H1 (cell line): Measurements from ENCODE around the gene TMUB1. TPM values are rescaled to one million over a fixed set of nuclear protein-coding genes. Genes with fewer than 3 reads are reported as not detected.

Experiments
- CTCF ChIA-PET: fragments of 300-600 bp; sonication (Branson Sonifier 250); formaldehyde crosslinking; loops from one replicate; lab custom pipeline; 2021; ENCODE audit not compliant: partially characterized antibody; lab: Charles Lee
- POLR2A ChIA-PET: fragments of 300-600 bp; sonication (Branson Sonifier 250); formaldehyde crosslinking; loops from one replicate; lab custom pipeline; 2021; ENCODE audit warnings: inconsistent platforms; ENCODE audit not compliant: partially characterized antibody; lab: Charles Lee
- DNase-seq, 2 experiments: peaks; one replicate each; pipeline versions ENCODE4 v3.0.0 to v3.0.0-alpha.2; 2010 to 2022; ENCODE audit warnings: low spot score in 2 of 2, low read depth in 1 of 2, mixed read lengths in 1 of 2
- FAIRE-seq: peaks from 2 replicates; lab custom pipeline; 2011; peaks lifted over from hg19 to GRCh38; lab: Jason Lieb, UNC
- H2AFZ ChIP-seq: 2 replicates; pipeline ENCODE4 v1.8.1; 2012; ENCODE audit warnings: low read length, inconsistent platforms
- H2AK5ac ChIP-seq: 2 replicates; pipeline ENCODE4 v1.6.1; 2013; ENCODE audit warnings: low read depth, low read length
- H2BK120ac ChIP-seq: replicated peaks from 2 replicates; pipeline ENCODE3; 2013; ENCODE audit warnings: low read depth, low read length, inconsistent platforms
- H2BK12ac ChIP-seq: 2 replicates; pipeline ENCODE4 v1.6.1; 2013; ENCODE audit warnings: low read depth, low read length
- H2BK15ac ChIP-seq: 2 replicates; pipeline ENCODE4 v1.6.1; 2013; ENCODE audit warnings: low read length
- H2BK20ac ChIP-seq: 2 replicates; pipeline ENCODE4 v1.6.1; 2013; ENCODE audit warnings: low read length
- H2BK5ac ChIP-seq: 2 replicates; pipeline ENCODE4 v1.6.1; 2013; ENCODE audit warnings: low read depth, low read length
- H3K14ac ChIP-seq: 2 replicates; pipeline ENCODE4 v1.6.1; 2013; ENCODE audit warnings: inconsistent platforms; ENCODE audit not compliant: insufficient read length
- H3K18ac ChIP-seq: 2 replicates; pipeline ENCODE4 v1.6.1; 2013; ENCODE audit warnings: low read length; ENCODE audit errors: extremely low read depth
- H3K23ac ChIP-seq: 2 replicates; pipeline ENCODE4 v1.6.1; 2013; ENCODE audit warnings: inconsistent platforms; ENCODE audit not compliant: insufficient read length
- H3K23me2 ChIP-seq: 2 replicates; pipeline ENCODE4 v1.6.1; 2013; ENCODE audit warnings: low read depth, low read length
- H3K27ac ChIP-seq: 2 replicates; pipeline ENCODE4 v1.6.1; 2011; ENCODE audit warnings: low read depth, low read length, inconsistent platforms
- H3K27me3 ChIP-seq, 4 experiments: replicated peaks in 1 of 4; 1 replicate in 1 of 4; 2 replicates in 3 of 4; pipeline versions ENCODE4 v1.6.1 to v1.8.1; 2011 to 2013; ENCODE audit warnings: low read length in 3 of 4, mild to moderate bottlenecking in 3 of 4, inconsistent platforms in 2 of 4, mixed read lengths in 2 of 4, moderate library complexity in 1 of 4; ENCODE audit not compliant: control insufficient read depth in 3 of 4, insufficient read depth in 3 of 4; ENCODE audit errors: extremely low read depth in 1 of 4
- H3K36me3 ChIP-seq, 4 experiments: 2 replicates each; pipeline versions ENCODE4 v1.6.1 to v1.8.1; 2011 to 2013; ENCODE audit warnings: mild to moderate bottlenecking in 4 of 4, low read length in 3 of 4, moderate library complexity in 2 of 4, control low read depth in 1 of 4, inconsistent platforms in 1 of 4; ENCODE audit not compliant: insufficient read depth in 4 of 4, control insufficient read depth in 2 of 4
- H3K4ac ChIP-seq: replicated peaks from 2 replicates; pipeline ENCODE3; 2013; ENCODE audit warnings: low read length, low read depth, mixed read lengths, inconsistent platforms; ENCODE audit not compliant: insufficient read length
- H3K4me1 ChIP-seq, 4 experiments: replicated peaks in 1 of 4; 1 replicate in 1 of 4; 2 replicates in 3 of 4; pipeline versions ENCODE4 v1.6.1 to v1.8.1; 2011 to 2013; ENCODE audit warnings: low read length in 3 of 4, inconsistent platforms in 2 of 4, mixed read lengths in 1 of 4; ENCODE audit not compliant: insufficient read depth in 4 of 4, control insufficient read depth in 3 of 4
- H3K4me2 ChIP-seq, 2 experiments: 2 replicates each; pipeline versions ENCODE4 v1.6.1 to v1.8.1; 2011 to 2013; ENCODE audit warnings: low read depth in 2 of 2, low read length in 2 of 2, control low read depth in 1 of 2, inconsistent platforms in 1 of 2, mild to moderate bottlenecking in 1 of 2; ENCODE audit not compliant: insufficient read depth in 1 of 2
- H3K4me3 ChIP-seq, 4 experiments: fragments of 200-600, 300-600 bp in 1 of 4; sonication (generic), shearing (Covaris generic), sonication (Bioruptor Twin) in 1 of 4; 2 replicates each; pipeline versions ENCODE4 v1.5.1 to v1.8.1; 2011 to 2016; ENCODE audit warnings: low read length in 4 of 4, low read depth in 3 of 4, control low read depth in 2 of 4, inconsistent platforms in 2 of 4, mild to moderate bottlenecking in 2 of 4, mixed read lengths in 1 of 4, moderate library complexity in 1 of 4; ENCODE audit not compliant: insufficient read depth in 2 of 4; ENCODE audit errors: extremely low read depth in 1 of 4
- H3K56ac ChIP-seq: replicated peaks from 2 replicates; pipeline ENCODE3; 2013; ENCODE audit warnings: low read depth, mild to moderate bottlenecking, mixed read lengths, low read length, inconsistent platforms; ENCODE audit not compliant: insufficient read length
- H3K79me1 ChIP-seq: 2 replicates; pipeline ENCODE4 v1.6.1; 2013; ENCODE audit warnings: low read depth, low read length, control low read depth
- H3K79me2 ChIP-seq, 2 experiments: 2 replicates each; pipeline versions ENCODE4 v1.6.1 to v1.8.1; 2012 to 2013; ENCODE audit warnings: low read length in 2 of 2, mild to moderate bottlenecking in 2 of 2, inconsistent platforms in 1 of 2; ENCODE audit not compliant: insufficient read depth in 2 of 2, control insufficient read depth in 1 of 2
- H3K9ac ChIP-seq, 4 experiments: replicated peaks in 1 of 4; 1 replicate in 1 of 4; 2 replicates in 3 of 4; pipeline versions ENCODE4 v1.6.1 to v1.8.1; 2011 to 2013; ENCODE audit warnings: low read depth in 3 of 4, low read length in 3 of 4, control low read depth in 2 of 4, mild to moderate bottlenecking in 2 of 4, moderate library complexity in 2 of 4, inconsistent platforms in 1 of 4; ENCODE audit errors: extremely low read depth in 1 of 4
- H3K9me3 ChIP-seq, 2 experiments: 2 replicates each; pipeline versions ENCODE4 v1.6.1 to v1.8.1; 2012 to 2013; ENCODE audit warnings: mild to moderate bottlenecking in 2 of 2, moderate library complexity in 2 of 2, control low read depth in 1 of 2, inconsistent platforms in 1 of 2, low read depth in 1 of 2, low read length in 1 of 2, mixed read lengths in 1 of 2; ENCODE audit not compliant: insufficient read depth in 2 of 2
- H4K20me1 ChIP-seq, 2 experiments: replicated peaks in 1 of 2; 2 replicates each; pipeline versions ENCODE3 to v1.8.1; 2011 to 2013; ENCODE audit warnings: inconsistent platforms in 2 of 2, low read length in 2 of 2, mild to moderate bottlenecking in 1 of 2; ENCODE audit not compliant: insufficient read depth in 2 of 2, control insufficient read depth in 1 of 2
- H4K5ac ChIP-seq: 2 replicates; pipeline ENCODE4 v1.6.1; 2013; ENCODE audit warnings: low read length, low read depth, mixed read lengths, inconsistent platforms; ENCODE audit not compliant: insufficient read length
- H4K8ac ChIP-seq: 2 replicates; pipeline ENCODE4 v1.8.0; 2013; ENCODE audit warnings: mild to moderate bottlenecking, moderate library complexity, low read length, inconsistent platforms; ENCODE audit not compliant: insufficient read depth; ENCODE audit errors: extremely low read depth
- H4K91ac ChIP-seq: replicated peaks from 2 replicates; pipeline ENCODE3; 2013; ENCODE audit warnings: low read length, mixed read lengths, inconsistent platforms; ENCODE audit not compliant: insufficient read length
- NANOG ChIP-seq: IDR thresholded peaks from 2 replicates; pipeline ENCODE4 v1.6.1; 2011; ENCODE audit warnings: low read length, low read depth, mild to moderate bottlenecking, inconsistent platforms; ENCODE audit not compliant: insufficient read depth, poor library complexity, severe bottlenecking
- POLR2AphosphoS5 ChIP-seq: IDR thresholded peaks from 2 replicates; pipeline ENCODE4 v1.6.1; 2011; ENCODE audit warnings: low read depth, low read length
- POU5F1 ChIP-seq: IDR thresholded peaks from 2 replicates; pipeline ENCODE4 v1.6.1; 2011; ENCODE audit warnings: low read depth, mild to moderate bottlenecking, low read length, moderate library complexity
- SIX5 ChIP-seq: IDR thresholded peaks from 2 replicates; pipeline ENCODE4 v1.6.1; 2011; ENCODE audit warnings: mild to moderate bottlenecking, low read depth, low read length
- SP1 ChIP-seq: IDR thresholded peaks from 2 replicates; pipeline ENCODE4 v1.6.1; 2011; ENCODE audit warnings: low read depth, low read length
- SP2 ChIP-seq: IDR thresholded peaks from 2 replicates; pipeline ENCODE4 v1.6.1; 2012; ENCODE audit warnings: mild to moderate bottlenecking, low read length, inconsistent platforms
- SP4 ChIP-seq: IDR thresholded peaks from 2 replicates; pipeline ENCODE4 v1.6.1; 2012; ENCODE audit warnings: low read length, inconsistent platforms
- TAF1 ChIP-seq: IDR thresholded peaks from 2 replicates; pipeline ENCODE4 v1.6.1; 2011; ENCODE audit warnings: mild to moderate bottlenecking, low read depth, low read length
- TAF7 ChIP-seq: optimal IDR thresholded peaks from 2 replicates; pipeline ENCODE3; 2011; ENCODE audit warnings: low read depth, mild to moderate bottlenecking, inconsistent platforms, low read length, moderate library complexity, borderline replicate concordance
- ZNF274 ChIP-seq: IDR thresholded peaks from 2 replicates; pipeline ENCODE4 v1.7.0; 2012; ENCODE audit warnings: low read length, borderline replicate concordance; ENCODE audit errors: extremely low read depth
- WGBS, 2 experiments: shearing (Covaris generic) in 1 of 2; methylation state at CpG; one replicate each; pipeline versions ENCODE4 v1.1.6 to v1.1.7; 2013 to 2015; ENCODE audit warnings: low lambda C conversion rate in 2 of 2, mixed read lengths in 2 of 2, inconsistent platforms in 1 of 2, low coverage in 1 of 2, missing lambda C conversion rate in 1 of 2; ENCODE audit not compliant: insufficient replicate concordance in 2 of 2, insufficient coverage in 1 of 2, insufficient read length in 1 of 2; ENCODE audit errors: extremely low coverage in 1 of 2, missing lambda C conversion rate in 1 of 2; 5-methylcytosine and 5-hydroxymethylcytosine counted together
- polyA plus RNA-seq, 7 experiments: library from polyadenylated mRNA; depleted of rRNA in 3 of 7; stranded (reverse) in 5 of 7; unstranded in 2 of 7; fragments of >200 nt in 5 of 7; fragments of 200-250 nt in 2 of 7; gene quantifications; 1 replicate in 5 of 7; 2 replicates in 1 of 7; 4 replicates in 1 of 7; pipeline versions ENCODE4 v1.2.1 to v1.2.3, GENCODE V29; 2011 to 2013; ENCODE audit warnings: missing spikeins in 2 of 7, mixed read lengths in 2 of 7
- total RNA-seq: library from RNA; stranded (reverse); fragmentation: NEBNext Ultra II Directional; extraction: Animal tissue kit (Norgen Biotek cat#: 25700); gene quantifications from 2 replicates; pipeline ENCODE4 v1.2.1, GENCODE V29; 2021
- TF ChIP-seq, protein P1 (sequence below): IDR thresholded peaks from 2 replicates; pipeline ENCODE4 v1.6.1; 2012; ENCODE audit warnings: inconsistent platforms

TMUB1 gene
- total and polyA plus RNA-seq, 2 of the 8 experiments (the other 6 are each of a cell fraction or from before 2014, with no cell fraction given), result 41.4 to 56.2 TPM

GRCh38 chr7:151088019-151088855, 4.9 kb upstream of the TMUB1 start:
- H3K56ac ChIP-seq, result no peak overlapping the region
- H2AFZ ChIP-seq, result no peak overlapping the region
- H4K20me1 ChIP-seq, result peaks cover 32 to 47% of the 10 kb centered on the region in 2 experiments
- H3K4me2 ChIP-seq, result peak overlapping the region; percentile 73 to 83
- H2BK120ac ChIP-seq, result no peak overlapping the region
- H3K79me1 ChIP-seq, result peaks cover 7% of the 10 kb centered on the region; the same call in 1 of the 2 replicates
- H3K18ac ChIP-seq, result no peak overlapping the region
- peak overlapping the region; percentile 58 to 75 (median 66) for H3K4me3 ChIP-seq
- peaks cover 6 to 51% of the 10 kb centered on the region in 2 experiments; a peak in 3 of 4 replicates for H3K79me2 ChIP-seq
- CTCF ChIA-PET, result interaction anchor here (0.8 to 15.1 kb wide), 13 partner anchors 11 to 139 kb away, joined by 3 to 448 read pairs (median 4); partner anchors contain the start of genes ABCB8 and ABCF2
- no peak overlapping the region for H3K27ac ChIP-seq
- H3K4me1 ChIP-seq, result peaks cover 6 to 40% (median 23%) of the 10 kb centered on the region in 4 experiments
- peak overlapping the region in 2 of 4 experiments; percentile 60 to 67; a peak in 4 of 7 replicates for H3K9ac ChIP-seq
- no peak overlapping the region for H4K91ac ChIP-seq
- no peak overlapping the region for H2BK5ac ChIP-seq
- WGBS, 2 experiments, result 13% methylated on average over 16 of the region's 16 CpGs; no CpG with 5 or more reads in 1 of the 2 experiments
- H4K5ac ChIP-seq, result no peak overlapping the region
- 0 out of 2 replicates have a peak overlapping the region, but pooled peaks have one; percentile 53 for H2BK15ac ChIP-seq
- POLR2A ChIA-PET, result interaction anchor here (0.6 to 4.9 kb wide), 7 partner anchors 11 to 69 kb away, joined by 3 to 33 read pairs (median 3); partner anchors contain the start of gene ABCB8
- H3K23ac ChIP-seq, result no peak overlapping the region
- no peaks in the 10 kb centered on the region for H3K36me3 ChIP-seq
- FAIRE-seq, result no peak
- no peak for DNase-seq
- H2BK20ac ChIP-seq, result no peak overlapping the region
- H3K23me2 ChIP-seq, result peaks cover 20% of the 10 kb centered on the region; the same call in 1 of the 2 replicates
- peaks cover 0 to 28% (median 14%) of the 10 kb centered on the region in 4 experiments; a peak in 6 of 7 replicates for H3K27me3 ChIP-seq
- H3K9me3 ChIP-seq, result no peaks in the 10 kb centered on the region
- no peak overlapping the region for H2BK12ac ChIP-seq
- no peak overlapping the region for H2AK5ac ChIP-seq
- no peak overlapping the region; the same call in 1 of the 2 replicates for H4K8ac ChIP-seq
- peak overlapping the region; percentile 32 for H3K4ac ChIP-seq
- no peak overlapping the region for H3K14ac ChIP-seq
- TF ChIP-seq SIX5 (no peak), TAF1 (no peak), SP4 (no peak), NANOG (no peak), SP2 (no peak), POU5F1 (no peak), SP1 (no peak), TAF7 (no peak), POLR2AphosphoS5 (no peak; the same call in 1 of the 2 replicates), ZNF274 (no peak)
- TF ChIP-seq, protein P1, sequence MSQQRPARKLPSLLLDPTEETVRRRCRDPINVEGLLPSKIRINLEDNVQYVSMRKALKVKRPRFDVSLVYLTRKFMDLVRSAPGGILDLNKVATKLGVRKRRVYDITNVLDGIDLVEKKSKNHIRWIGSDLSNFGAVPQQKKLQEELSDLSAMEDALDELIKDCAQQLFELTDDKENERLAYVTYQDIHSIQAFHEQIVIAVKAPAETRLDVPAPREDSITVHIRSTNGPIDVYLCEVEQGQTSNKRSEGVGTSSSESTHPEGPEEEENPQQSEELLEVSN, result no peak
